ENCODE measurements around the gene LZTR1.

Gene LZTR1

DNA sequence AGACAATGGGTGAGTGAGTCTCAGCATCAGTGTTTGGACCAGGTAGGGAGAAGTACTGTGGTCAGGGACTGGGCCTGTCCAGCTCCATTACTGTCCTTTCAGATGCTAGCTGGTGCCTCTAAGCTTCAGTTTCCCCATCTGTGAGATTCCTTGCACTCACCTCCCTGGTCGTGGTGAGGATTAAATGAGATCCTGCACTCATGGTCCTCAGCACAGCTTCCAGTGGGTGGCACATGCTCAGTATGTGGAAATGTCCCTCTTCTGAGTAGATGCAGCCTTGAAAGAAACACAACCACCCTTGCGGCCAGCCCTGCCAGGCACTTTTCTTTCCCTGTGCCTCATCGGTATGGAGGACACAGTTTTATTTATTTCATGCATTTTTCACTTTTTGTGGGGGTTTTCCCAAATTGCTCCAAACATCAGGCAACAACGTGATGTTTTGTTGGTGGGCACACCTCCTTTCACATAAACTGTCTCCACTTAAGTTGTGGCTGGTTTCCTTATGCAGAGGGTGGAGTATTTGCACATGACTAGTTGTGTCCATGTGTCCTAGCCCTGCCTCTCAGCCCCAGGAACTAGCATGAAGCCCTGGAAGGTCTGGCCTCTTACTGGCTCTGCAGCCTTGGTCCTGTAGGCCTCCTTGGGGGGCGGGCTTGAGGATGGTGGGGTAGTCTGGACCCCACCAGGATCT, 1.1 kb downstream of the LZTR1 start:
- no peak for DNase-seq

- no peak for DNase-seq
Measured at GRCh38 chr22:20985720-20986119, 3.6 kb downstream of the LZTR1 start.

DNA sequence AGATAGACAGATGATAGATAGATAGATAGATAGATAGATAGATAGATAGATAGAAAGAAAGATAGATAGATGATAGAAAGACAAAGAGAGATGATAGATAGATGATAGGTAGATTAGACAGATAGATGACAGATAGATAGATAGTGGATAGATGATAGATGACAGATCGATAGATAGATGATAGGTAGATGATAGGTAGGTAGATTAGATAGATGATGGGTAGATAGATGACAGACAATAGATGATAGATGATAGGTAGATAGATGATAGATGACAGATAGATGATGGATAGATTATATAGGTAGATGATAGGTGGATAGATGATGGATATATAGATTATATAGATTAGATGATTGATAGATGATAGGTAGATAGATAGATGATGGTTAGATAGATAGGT, 4.3 kb downstream of the LZTR1 start:
- no peak for DNase-seq

GRCh38 chr22:20987375-20987774, 5.3 kb downstream of the LZTR1 start:
- DNase-seq = no peak

- no peak for DNase-seq
Measured at GRCh38 chr22:20988573-20989322, 6.7 kb downstream of the LZTR1 start.

GRCh38 chr22:20989323-20990138, 7.4 kb downstream of the LZTR1 start:
- no peak for DNase-seq

DNA sequence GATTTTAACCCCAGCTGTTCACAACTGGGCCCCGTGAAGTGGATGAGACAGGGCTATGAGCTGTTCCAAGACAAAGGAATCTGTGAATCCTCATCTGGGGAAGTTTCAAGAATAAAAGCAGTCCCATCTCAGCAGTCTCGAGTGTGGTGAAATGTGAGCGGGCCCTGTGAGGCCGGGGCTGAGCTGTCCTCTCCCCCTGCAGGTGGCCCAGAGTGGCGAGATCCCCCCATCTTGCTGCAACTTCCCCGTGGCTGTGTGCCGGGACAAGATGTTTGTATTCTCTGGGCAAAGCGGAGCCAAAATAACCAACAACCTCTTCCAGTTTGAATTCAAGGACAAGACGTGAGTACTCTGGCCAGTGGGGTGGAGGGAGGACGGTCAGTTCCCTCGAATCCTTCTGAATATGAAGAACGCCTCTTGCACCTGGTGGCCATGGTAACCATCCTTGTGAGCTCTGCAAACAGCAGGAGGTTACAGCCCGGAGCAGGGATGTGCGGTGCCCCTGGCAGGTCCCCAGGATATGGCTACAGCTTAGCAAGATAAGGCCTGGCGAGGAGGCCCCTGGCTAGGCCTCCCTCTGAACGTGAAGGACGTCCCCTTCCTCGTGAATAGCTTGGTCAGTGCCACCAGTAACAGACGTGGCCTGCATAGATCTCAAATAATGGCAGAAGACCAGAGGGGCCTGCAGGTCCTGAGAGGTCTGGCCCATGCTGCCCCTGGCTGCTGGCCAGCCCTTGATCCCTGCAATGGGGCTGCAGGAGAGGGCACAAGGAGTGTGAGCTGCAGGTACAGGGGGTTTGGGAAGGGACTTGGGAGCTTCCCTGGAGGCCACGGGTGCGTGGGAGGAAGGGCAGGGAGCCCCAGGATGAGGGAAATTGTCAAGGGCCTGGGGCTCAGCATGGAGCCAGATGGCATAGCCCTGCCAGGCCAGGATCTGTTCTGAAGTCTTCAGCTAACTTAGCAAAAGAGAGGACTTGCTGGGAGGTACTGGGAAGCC, 8.4 kb downstream of the LZTR1 start:
- DNase-seq = no peak

GRCh38 chr22:20991252-20992055, 9.4 kb downstream of the LZTR1 start:
- DNase-seq = no peak

- no peak for DNase-seq
Measured at GRCh38 chr22:20992056-20992442, 10.0 kb downstream of the LZTR1 start.

GRCh38 chr22:20992456-20993303, 10.6 kb downstream of the LZTR1 start:
- DNase-seq = no peak

GRCh38 chr22:20993304-20994127, 11.4 kb downstream of the LZTR1 start:
- DNase-seq = no peak

GRCh38 chr22:20994128-20994901, 12.2 kb downstream of the LZTR1 start:
- DNase-seq = no peak

- DNase-seq = no peak
Measured at GRCh38 chr22:20994902-20995241, 12.8 kb downstream of the LZTR1 start.

GRCh38 chr22:20995329-20996030, 13.4 kb downstream of the LZTR1 start:
- DNase-seq = no peak

- DNase-seq = no peak
Measured at GRCh38 chr22:20996031-20996410, 13.9 kb downstream of the LZTR1 start.

GRCh38 chr22:20996598-20997535, 14.8 kb downstream of the LZTR1 start:
- no peak for DNase-seq

Data from stimulated activated CD4-positive, alpha-beta T cell treated with anti-CD3 and anti-CD28 coated beads, Interleukin-2, amount 100 ng/mL, for 48 hours (primary cell).